Hematopoietic multipotent progenitor cell treated with erythropoietin and hydrocortisone succinate and interleukin-3 and kit ligand, for 17 days (in vitro differentiated cells): ENCODE measurements around the gene TRAIP.
A peak's percentile ranks its signal among the peaks of the same experiment; 100 is the strongest.

Source experiments
- DNase-seq: peaks from one replicate; pipeline ENCODE4 v3.0.0-alpha.2; 2015; ENCODE audit warnings: low spot score

TRAIP gene

GRCh38 chr3:49813497-49814174, 42.7 kb downstream of the TRAIP start, which contains the start of gene UBA7:
UBA7 (minus strand) TSS chr3:49813953; CDS start chr3:49813787, 166 bp downstream.
- DNase-seq, result peak; percentile 45

GRCh38 chr3:49812916-49813496, 43.4 kb downstream of the TRAIP start:
- no peak for DNase-seq

DNA sequence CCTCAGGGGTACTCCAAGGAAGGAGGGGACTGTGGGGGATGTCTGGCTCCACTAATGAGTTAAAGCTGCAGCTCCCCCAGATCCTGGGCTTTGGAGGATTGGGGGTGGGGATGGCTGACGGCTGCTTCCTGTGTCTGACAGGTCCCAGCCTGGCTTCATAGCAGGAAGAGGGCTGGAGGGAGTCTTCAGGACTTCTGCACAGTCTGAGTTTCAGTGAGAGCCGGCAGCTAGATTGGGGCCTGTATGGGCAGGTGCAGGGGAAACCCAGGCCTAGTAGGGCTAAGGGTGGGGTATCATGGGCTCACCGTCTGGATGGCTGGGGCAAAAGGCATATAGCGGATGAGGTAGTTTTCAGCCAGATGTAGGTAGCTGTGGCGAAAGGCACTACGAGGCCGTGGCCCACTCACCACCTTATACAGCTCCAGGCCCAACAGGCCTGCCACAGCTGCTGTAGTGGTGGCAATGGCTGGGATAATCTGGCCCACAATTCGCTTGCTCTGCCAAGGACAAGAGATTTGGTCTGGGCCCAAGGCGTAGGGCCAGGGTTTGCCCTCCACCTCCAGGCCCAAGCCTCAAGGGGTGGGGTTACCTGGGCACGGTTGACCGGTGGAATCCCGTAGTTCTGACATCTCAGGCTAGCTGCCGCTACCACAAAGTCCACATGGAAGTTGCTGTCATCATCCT, 48.8 kb downstream of the TRAIP start:
- no peak for DNase-seq

DNA sequence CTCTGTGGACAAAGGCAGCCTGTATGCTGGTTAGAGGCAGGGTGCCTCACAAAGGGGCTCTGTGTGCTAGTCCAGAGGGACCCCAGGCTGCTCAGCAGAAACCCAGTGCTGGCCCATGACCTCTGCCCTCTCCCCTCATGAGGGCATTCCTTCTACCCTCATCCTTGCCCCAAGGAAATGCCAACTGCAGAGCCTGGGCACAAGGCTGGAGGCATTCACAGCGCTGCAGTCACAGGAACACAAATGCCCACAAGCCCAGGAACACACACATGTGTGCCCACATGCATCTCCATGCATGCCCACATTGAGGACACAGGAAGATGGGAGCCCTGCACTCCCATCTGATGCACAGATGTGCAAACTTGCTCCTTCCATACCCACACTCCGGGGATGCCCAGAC, 49.5 kb downstream of the TRAIP start:
- DNase-seq, result no peak

DNA sequence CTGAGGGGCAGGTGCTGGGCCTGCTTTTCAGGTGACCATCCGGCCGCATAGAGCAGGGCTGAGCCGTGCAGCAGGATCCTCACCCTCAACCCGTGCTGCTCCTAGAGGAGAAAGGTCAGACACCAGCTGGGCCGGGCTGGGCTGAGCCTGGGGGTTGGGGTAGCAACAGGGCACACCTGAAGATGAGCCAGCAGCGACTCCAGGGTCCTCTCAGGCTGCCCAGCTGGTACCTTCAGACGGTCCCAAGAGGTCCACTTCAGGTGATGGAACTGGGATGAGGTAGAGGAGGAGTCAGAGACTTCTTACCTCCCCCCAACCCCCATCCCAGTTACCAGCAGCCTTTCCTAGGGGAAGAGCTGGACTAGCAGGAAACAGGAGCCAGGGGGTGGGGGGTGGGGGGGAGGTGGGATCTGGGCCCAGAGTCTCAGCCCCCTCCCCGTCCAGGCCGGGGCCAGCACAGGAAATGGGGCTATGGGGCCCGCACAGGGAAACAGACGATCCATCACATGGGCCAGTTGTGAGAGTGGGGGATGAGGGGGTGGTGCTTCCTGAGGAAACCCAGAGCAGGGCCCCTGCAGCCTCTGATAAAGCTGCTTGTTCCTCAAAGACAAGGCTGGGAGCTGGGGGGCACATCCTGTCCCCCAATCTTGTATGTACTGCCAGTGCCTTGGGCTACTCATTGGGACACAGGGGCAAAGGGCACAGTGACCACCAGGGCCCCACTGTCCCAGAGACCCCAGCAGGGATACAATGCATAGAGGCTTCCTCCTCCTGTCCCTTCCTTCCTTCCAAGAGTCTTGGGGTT, 50.3 kb downstream of the TRAIP start:
- no peak for DNase-seq

- no peak for DNase-seq
These were observed 51.0 kb downstream of the TRAIP start for GRCh38 chr3:49805367-49805782.

DNA sequence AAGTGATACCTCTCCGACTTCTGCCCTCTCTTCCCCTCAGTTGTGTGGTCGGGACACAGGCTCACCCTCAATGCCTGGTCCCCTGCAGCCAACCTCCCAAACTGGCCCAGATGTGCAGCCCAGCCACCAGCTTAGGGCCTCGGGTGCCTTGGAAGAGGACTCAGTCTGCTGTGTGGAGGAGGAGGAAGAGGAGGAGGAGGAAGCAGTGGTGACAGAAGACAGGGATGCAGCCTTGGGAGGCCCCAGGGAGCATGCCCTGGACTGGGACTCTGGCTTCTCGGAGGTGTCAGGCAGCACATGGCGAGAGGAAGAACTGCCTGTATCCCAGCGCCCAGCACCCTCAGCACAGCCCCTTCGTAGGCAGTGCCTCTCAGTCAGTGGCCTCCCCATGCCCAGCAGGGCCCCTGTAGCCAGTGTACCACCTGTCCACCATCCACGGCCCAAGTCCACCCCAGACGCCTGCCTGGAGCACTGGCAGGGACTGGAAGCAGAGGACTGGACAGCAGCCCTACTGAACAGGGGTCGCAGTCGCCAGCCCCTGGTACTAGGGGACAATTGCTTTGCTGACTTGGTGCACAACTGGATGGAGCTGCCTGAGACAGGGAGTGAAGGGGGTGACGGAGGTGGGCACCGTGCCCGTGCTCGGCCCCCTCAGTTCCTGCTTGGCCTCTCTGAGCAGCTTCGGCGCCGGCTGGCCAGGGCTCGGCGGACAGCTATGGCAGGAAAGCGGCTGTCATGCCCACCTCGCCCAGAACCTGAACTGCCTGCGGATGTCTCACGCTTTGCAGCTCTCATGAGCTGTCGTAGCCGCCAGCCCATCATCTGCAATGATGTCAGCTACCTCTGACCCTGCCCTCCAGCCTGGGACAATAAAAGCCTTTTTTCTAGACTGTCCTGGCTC, 52.0 kb downstream of the TRAIP start:
- DNase-seq, result no peak

DNA sequence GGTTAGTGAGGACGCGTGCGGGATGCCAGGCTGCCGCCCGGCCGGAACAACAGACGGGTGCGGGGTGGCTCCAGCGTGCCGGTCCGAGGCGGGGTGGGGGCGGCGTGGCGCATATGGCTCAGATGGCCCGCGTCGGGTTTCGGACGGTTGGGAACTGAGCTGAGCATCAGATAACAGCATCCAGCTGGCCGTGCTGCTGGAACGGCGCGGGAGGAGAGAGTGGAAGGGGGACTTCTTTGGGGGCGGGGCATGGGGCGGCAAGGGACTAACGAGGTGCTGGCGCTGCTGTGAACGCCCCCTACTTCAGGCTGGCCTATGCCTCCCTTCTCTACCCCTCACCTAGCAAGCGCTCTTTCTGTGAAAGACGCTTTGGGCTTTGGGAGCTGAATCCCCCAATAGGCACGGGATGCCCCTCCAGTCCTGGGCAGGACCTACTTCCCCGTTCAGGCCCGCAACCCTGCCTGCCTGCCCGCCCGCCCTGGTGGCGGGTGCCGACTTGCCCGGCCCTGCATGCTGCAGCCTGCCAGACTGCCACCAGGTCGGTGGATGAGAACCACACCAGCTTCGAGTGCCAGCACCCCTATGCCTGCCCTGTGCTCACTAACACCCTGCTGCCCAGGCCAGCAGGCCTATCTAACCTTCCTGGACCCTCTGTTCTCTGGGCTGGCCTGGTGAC, 52.8 kb downstream of the TRAIP start:
- DNase-seq, result no peak

DNA sequence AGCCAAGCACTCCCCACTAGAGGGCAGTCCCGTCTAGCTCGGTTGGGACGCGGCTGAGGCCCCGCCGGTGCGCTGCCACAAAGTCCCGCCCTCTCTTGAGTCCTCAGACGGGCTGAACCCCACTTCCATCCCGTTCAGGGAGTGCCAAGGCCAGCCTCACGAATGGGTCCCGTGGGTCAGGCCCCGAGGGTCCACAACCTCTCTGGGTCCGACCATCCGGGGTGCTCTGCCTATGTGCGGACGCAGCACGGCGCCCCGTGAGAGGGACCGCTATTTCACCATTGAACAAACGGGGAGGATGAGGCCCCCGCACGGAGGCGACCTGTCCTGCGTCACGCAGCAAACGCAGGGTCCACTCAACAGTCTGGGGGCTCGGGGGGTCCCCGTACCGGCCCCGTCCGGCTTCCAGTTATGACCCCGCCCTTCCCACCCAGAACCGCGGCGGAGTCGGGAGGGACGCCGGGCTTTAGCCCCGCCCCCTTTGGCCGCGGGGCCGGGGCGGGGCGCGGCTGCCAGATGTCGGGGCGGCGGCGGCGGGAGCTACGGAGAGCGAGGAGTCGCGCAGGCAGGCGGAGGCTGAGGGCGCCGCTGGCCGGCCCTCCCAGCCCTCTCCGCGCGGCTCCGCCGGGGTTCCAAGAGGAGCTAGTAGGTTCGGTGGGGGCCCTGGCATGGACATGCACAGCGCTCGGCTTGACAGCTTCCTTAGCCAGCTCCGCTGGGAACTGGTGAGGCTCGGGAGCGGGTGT, 53.5 kb downstream of the TRAIP start, which contains the start of gene INKA1:
INKA1 (plus strand) TSS at position 543 of the 746 bp plus-strand sequence; CDS start at position 675, 132 bp downstream.
- DNase-seq, result peak; percentile 92

GRCh38 chr3:49801160-49801559, 55.2 kb downstream of the TRAIP start:
- DNase-seq, result no peak

DNA sequence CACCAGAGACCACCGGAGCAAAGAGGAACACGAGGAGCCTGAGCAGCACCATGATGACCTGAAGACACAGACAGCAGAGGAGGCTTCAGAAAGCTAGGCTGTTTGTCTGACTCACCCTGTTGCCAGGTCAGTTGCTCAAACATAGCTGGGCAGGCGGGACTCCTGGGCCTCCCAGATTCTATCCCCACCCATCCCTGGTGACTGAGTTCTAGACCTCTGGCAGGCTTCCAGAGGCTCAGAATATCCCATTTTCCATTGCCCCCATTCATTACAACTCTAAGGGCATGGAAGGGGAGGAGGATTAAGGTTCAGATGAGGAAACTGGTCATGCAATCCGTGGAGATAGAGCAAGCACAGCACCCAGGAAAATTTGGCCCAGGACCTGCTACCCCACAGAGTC, 56.6 kb downstream of the TRAIP start, which contains the start of gene CDHR4:
CDHR4 (minus strand) TSS at position 113 of the 400 bp plus-strand sequence; CDS start at position 52, 61 bp downstream.
- no peak for DNase-seq

DNA sequence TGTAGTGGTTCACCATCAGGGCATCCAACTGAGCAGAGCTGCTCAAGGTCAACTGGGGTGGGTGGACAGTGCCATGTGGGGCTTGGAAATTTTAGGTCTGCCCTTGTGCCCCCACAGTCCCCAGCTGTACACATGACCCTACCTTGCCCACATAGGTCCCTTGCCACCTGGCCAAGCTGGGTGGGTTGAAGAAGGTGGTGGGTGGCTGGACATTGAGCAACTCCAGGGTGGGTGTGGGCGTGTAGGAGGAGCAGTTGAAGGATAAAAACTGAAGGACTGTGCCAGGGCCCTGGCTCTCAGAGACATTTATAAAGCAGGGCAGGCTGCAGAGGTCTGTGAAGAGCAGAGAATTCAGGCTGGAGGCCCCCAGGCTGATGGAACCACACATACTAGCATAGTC, 57.3 kb downstream of the TRAIP start:
- DNase-seq, result no peak

DNA sequence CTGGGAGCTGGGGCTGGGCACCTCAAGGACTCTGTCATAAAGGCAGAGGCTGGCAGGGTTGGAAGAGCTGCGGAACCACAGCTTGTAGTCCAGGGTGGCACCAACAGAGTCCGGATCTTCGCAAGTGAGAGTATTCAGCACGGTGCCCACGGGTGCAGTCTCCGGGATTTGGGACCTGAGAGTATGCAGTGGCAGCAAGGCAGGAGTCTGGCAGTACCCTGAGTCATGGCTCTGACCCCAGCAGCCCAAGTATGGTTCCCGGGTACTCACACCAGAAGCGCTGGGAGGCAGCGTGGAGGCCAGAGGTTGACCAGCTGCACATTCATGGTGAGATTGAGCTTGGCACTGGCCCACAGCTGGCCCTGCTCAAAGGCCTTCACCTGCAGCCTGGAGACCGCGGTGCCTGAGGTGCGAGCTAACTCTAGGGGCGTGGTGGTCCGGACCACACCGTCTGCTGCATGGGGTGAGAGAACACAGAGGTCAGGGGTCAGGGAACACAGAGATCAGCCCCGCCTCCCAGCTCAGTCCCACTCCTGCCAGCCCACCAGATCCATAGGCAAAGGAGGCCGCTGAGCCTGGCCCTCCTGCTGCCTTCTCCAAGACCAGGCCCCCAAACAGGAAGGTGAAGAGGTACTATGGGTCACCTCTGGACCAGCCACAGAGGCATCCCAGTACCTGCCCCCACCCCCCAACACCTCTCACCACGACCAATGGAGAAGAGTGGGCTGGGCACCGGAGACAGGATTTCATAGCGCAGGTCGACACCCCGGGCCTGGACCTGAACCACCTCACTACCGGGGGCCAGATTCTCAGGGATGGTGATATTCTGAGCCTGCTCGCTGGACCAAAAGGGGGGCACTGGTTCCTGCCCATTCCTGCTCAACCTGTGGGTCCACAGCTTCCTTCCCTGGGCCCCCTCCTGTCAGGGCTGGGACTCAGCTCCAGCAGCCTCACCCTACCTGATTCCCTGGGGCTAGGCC, 61.1 kb downstream of the TRAIP start:
- DNase-seq, result no peak

GRCh38 chr3:49794431-49794830, 61.9 kb downstream of the TRAIP start:
- no peak for DNase-seq

DNA sequence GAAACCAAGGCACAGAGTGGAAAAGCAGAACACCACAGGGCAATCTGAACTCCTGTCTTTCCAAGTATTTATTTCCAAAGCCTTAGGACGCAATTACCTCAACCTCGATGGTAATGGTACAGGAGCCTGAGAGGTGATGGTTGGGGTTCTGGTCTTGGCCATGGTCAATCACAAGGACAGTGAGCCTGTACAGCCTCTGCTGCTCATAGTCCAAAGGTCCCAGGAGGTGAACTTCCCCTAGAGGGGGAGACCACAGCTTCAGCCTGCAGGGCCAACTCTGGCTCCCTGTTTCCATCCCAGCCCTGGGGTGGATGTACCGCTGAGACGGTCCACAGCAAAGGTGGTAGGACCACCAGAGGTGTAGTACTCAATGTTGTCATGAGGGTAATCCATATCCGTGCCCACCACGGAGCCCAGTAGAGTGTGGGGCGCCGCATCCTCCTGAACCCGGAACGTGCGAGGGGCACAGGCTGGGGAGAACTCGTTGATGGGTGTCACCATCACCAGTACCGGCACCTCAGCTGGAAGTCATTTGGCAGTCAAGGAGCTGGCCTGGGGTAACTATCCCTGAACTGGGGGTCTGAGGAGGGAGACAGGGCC, 62.8 kb downstream of the TRAIP start:
- no peak for DNase-seq

- no peak for DNase-seq
These were observed 63.8 kb downstream of the TRAIP start for GRCh38 chr3:49792371-49793150.

- no peak for DNase-seq
These were observed 64.8 kb downstream of the TRAIP start for GRCh38 chr3:49791571-49791970.
